Tibial nerve (tissue), 4 donors: ENCODE results near the gene DOK7. TPM values are rescaled to one million over a fixed set of nuclear protein-coding genes. Genes with fewer than 3 reads are reported as not detected.

ENCODE experiments used
- DNase-seq, 2 donors: peaks; one replicate each; pipeline ENCODE4 v3.0.0-alpha.2; 2019; ENCODE audit warnings: low spot score in 2 of 2
- H3K27ac ChIP-seq, 4 donors: fragments of 200-600 bp; sonication (generic) in 3 of 4; one replicate each; pipeline ENCODE4 v1.5.1; 2017 to 2019; ENCODE audit warnings: mild to moderate bottlenecking in 1 of 4
- H3K27me3 ChIP-seq, 2 donors: fragments of 200-600 bp; sonication (generic) in 1 of 2; one replicate each; pipeline versions ENCODE4 v1.5.1 to v1.6.0; 2017 to 2019
- H3K36me3 ChIP-seq, 3 donors: fragments of 200-600 bp; sonication (generic); one replicate each; pipeline ENCODE4 v1.5.1; 2018 to 2019
- H3K4me1 ChIP-seq, 4 donors: fragments of 200-600 bp; sonication (generic) in 3 of 4; one replicate each; pipeline ENCODE4 v1.5.1; 2017 to 2019
- H3K4me3 ChIP-seq, 4 donors: fragments of 200-600 bp; sonication (generic) in 3 of 4; one replicate each; pipeline ENCODE4 v1.5.1; 2017 to 2019; ENCODE audit warnings: mild to moderate bottlenecking in 1 of 4, moderate library complexity in 1 of 4
- H3K9me3 ChIP-seq, 4 donors: fragments of 200-600 bp; sonication (generic) in 3 of 4; one replicate each; pipeline ENCODE4 v1.5.1; 2017 to 2019
- CTCF ChIP-seq, 5 experiments: fragments of 200-600 bp in 3 of 5; fragments of 450-650 bp in 2 of 5; sonication (generic) in 3 of 5; IDR thresholded peaks; one replicate each; pipeline ENCODE4 v1.5.1; 2016 to 2019; ENCODE audit warnings: antibody characterized with exemption in 5 of 5, mild to moderate bottlenecking in 3 of 5, moderate library complexity in 2 of 5
- EP300 ChIP-seq, 2 donors: sonication (generic); formaldehyde crosslinking; IDR thresholded peaks; one replicate each; pipeline ENCODE4 v1.6.1; 2017; ENCODE audit warnings: antibody characterized with exemption in 2 of 2, mild to moderate bottlenecking in 1 of 2
- POLR2A ChIP-seq, 2 donors: fragments of 450-650 bp; IDR thresholded peaks; one replicate each; pipeline ENCODE4 v1.6.1; 2017; ENCODE audit warnings: antibody characterized with exemption in 2 of 2, mild to moderate bottlenecking in 2 of 2, moderate library complexity in 2 of 2
- WGBS, 2 donors: methylation state at CpG; one replicate each; pipeline ENCODE4 v1.1.5; 2018; 5-methylcytosine and 5-hydroxymethylcytosine counted together
- total RNA-seq, 4 donors: library from RNA; depleted of rRNA; stranded (reverse); fragments of >200 nt; gene quantifications; one replicate each; pipeline ENCODE4 v1.1.0, GENCODE V29; 2016

Gene DOK7
- total RNA-seq, 4 donors from 2014 or later, result 0.66 TPM; not detected in 3

DNA sequence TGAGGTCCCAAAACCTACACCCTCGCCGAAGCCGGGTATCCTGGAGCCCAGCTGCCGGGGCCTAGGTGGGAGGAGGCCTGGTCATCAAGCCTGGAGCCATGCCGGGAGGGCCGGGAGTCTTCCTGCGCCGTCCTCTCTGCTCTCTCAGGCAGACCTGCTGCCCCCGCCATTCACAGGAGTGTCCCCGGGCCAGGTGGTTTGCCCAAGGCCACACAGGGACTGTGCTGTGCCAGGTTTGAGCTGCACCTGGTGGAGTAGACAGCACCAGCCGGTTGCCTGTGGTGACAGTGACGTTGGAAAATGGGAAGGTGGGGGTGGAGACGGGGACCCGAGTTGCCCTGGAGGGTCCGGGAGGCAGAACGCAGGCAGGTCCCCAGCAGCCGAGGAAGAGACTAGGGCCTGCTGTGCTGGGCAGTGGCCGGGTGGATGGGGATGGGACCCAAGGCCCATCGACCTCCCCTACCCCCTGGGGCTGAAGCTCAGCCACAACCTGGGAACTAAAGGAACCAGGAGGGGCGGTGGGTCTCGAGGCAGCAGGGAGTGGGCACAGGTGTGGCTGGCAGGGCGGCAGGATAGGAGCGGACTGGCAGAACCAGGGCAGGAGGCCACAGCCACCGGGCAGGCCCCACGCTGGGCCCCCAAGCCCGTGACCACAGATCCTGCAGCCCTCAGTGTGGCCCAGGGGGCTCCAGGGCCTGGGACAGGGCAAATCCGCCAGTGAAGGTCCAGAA, 9.5 kb downstream of the DOK7 start:
- Histone ChIP-seq H3K27me3 (peaks cover 0 to 50% of the 10 kb centered on the region in 2 donors), H3K4me1 (no peaks in the 10 kb centered on the region), H3K36me3 (no peaks in the 10 kb centered on the region), H3K4me3 (no peak overlapping the region), H3K9me3 (no peaks in the 10 kb centered on the region), H3K27ac (no peak overlapping the region)
- WGBS, 2 donors, result 85 to 90% methylated on average over 24 to 27 of the region's 27 CpGs
- TF ChIP-seq POLR2A (IDR thresholded peaks at IDR 0.05), result no peak
- no peak for TF ChIP-seq CTCF (IDR thresholded peaks at IDR 0.05)
- TF ChIP-seq EP300 (IDR thresholded peaks at IDR 0.05), result no peak
- no peak for DNase-seq

GRCh38 chr4:3473181-3473950, 10.3 kb downstream of the DOK7 start:
- Histone ChIP-seq H3K27ac (no peak overlapping the region), H3K27me3 (peaks cover 0 to 58% of the 10 kb centered on the region in 2 donors), H3K9me3 (no peaks in the 10 kb centered on the region), H3K4me3 (no peak overlapping the region), H3K4me1 (no peaks in the 10 kb centered on the region), H3K36me3 (no peaks in the 10 kb centered on the region)
- no peak for TF ChIP-seq CTCF (IDR thresholded peaks at IDR 0.05)
- no peak for TF ChIP-seq POLR2A (IDR thresholded peaks at IDR 0.05)
- no peak for TF ChIP-seq EP300 (IDR thresholded peaks at IDR 0.05)
- WGBS, 2 donors, result 76 to 81% methylated on average over 7 to 14 of the region's 41 CpGs
- no peak for DNase-seq

GRCh38 chr4:3473996-3474765, 11.1 kb downstream of the DOK7 start:
- TF ChIP-seq EP300 (IDR thresholded peaks at IDR 0.05) (no peak), POLR2A (IDR thresholded peaks at IDR 0.05) (no peak), CTCF (IDR thresholded peaks at IDR 0.05) (no peak)
- H3K9me3 ChIP-seq, result no peaks in the 10 kb centered on the region
- H3K27ac ChIP-seq, result no peak overlapping the region
- no peak overlapping the region for H3K4me3 ChIP-seq
- H3K27me3 ChIP-seq, result peaks cover 0 to 62% of the 10 kb centered on the region in 2 donors
- H3K36me3 ChIP-seq, result no peaks in the 10 kb centered on the region
- 79 to 85% methylated on average over 12 to 13 of the region's 13 CpGs for WGBS, 2 donors
- H3K4me1 ChIP-seq, result no peaks in the 10 kb centered on the region
- no peak for DNase-seq

GRCh38 chr4:3475041-3475712, 12.1 kb downstream of the DOK7 start:
- Histone ChIP-seq H3K9me3 (no peaks in the 10 kb centered on the region), H3K27me3 (peaks cover 0 to 62% of the 10 kb centered on the region in 2 donors), H3K36me3 (no peaks in the 10 kb centered on the region), H3K4me1 (no peaks in the 10 kb centered on the region), H3K27ac (no peak overlapping the region), H3K4me3 (no peak overlapping the region)
- DNase-seq, result no peak
- 69 to 87% methylated on average over 15 of the region's 15 CpGs for WGBS, 2 donors
- TF ChIP-seq POLR2A (IDR thresholded peaks at IDR 0.05) (no peak), EP300 (IDR thresholded peaks at IDR 0.05) (no peak), CTCF (IDR thresholded peaks at IDR 0.05) (no peak)
